Keratinocyte (primary cell): Measurements from ENCODE around the gene KAT6B. TPM values are rescaled to one million over a fixed set of nuclear protein-coding genes. Genes with fewer than 3 reads are reported as not detected.

ENCODE experiments used
- DNase-seq: peaks from one replicate; pipeline ENCODE4 v3.0.0-alpha.2; 2011; ENCODE audit warnings: low read depth, missing footprints, low spot score
- FAIRE-seq: peaks from 2 replicates; lab custom pipeline; 2011; peaks lifted over from hg19 to GRCh38; lab: Jason Lieb, UNC
- H2AFZ ChIP-seq: 2 replicates; pipeline ENCODE4 v1.6.0; 2012; ENCODE audit warnings: low read length, control low read depth, inconsistent platforms; ENCODE audit not compliant: control insufficient read depth
- H3K27ac ChIP-seq: 2 replicates; pipeline ENCODE4 v1.5.1; 2011; ENCODE audit warnings: low read length; ENCODE audit not compliant: control insufficient read depth, insufficient read depth
- H3K27me3 ChIP-seq: 3 replicates; pipeline ENCODE4 v1.6.0; 2011; ENCODE audit warnings: low read length; ENCODE audit not compliant: control insufficient read depth, insufficient read depth; ENCODE audit errors: extremely low read depth
- H3K36me3 ChIP-seq, 2 experiments: 2 replicates in 1 of 2; 3 replicates in 1 of 2; pipeline ENCODE4 v1.5.1; 2011; ENCODE audit warnings: low read length in 2 of 2, mild to moderate bottlenecking in 1 of 2; ENCODE audit not compliant: control insufficient read depth in 2 of 2, insufficient read depth in 2 of 2; ENCODE audit errors: extremely low read depth in 1 of 2
- H3K4me1 ChIP-seq: 3 replicates; pipeline ENCODE4 v1.5.1; 2011; ENCODE audit warnings: low read length; ENCODE audit not compliant: control insufficient read depth, insufficient read depth; ENCODE audit errors: extremely low read depth
- H3K4me2 ChIP-seq: 3 replicates; pipeline ENCODE4 v1.6.0; 2011; ENCODE audit warnings: low read depth, low read length; ENCODE audit not compliant: control insufficient read depth, insufficient read depth; ENCODE audit errors: extremely low read depth
- H3K4me3 ChIP-seq, 3 experiments: fragments of 200-600 bp in 1 of 3; sonication (generic) in 1 of 3; 2 replicates in 2 of 3; 3 replicates in 1 of 3; pipeline ENCODE4 v1.5.1; 2011 to 2016; ENCODE audit warnings: low read length in 3 of 3, mild to moderate bottlenecking in 3 of 3, control low read depth in 2 of 3, inconsistent platforms in 1 of 3, low read depth in 1 of 3, mixed read lengths in 1 of 3, mixed run types in 1 of 3, moderate library complexity in 1 of 3; ENCODE audit not compliant: control insufficient read depth in 2 of 3, insufficient read depth in 2 of 3; ENCODE audit errors: extremely low read depth in 1 of 3
- H3K79me2 ChIP-seq: 2 replicates; pipeline ENCODE4 v1.6.0; 2012; ENCODE audit warnings: low read length; ENCODE audit not compliant: control insufficient read depth, insufficient read depth
- H3K9ac ChIP-seq: 3 replicates; pipeline ENCODE4 v1.6.0; 2011; ENCODE audit warnings: low read length; ENCODE audit not compliant: control insufficient read depth, insufficient read depth; ENCODE audit errors: extremely low read depth
- H3K9me1 ChIP-seq: 3 replicates; pipeline ENCODE4 v1.6.0; 2011; ENCODE audit warnings: low read length; ENCODE audit not compliant: control insufficient read depth, insufficient read depth; ENCODE audit errors: extremely low read depth
- H3K9me3 ChIP-seq: 2 replicates; pipeline ENCODE4 v1.5.1; 2012; ENCODE audit warnings: low read depth, low read length; ENCODE audit not compliant: control insufficient read depth
- H4K20me1 ChIP-seq: 3 replicates; pipeline ENCODE4 v1.6.0; 2011; ENCODE audit warnings: low read length; ENCODE audit not compliant: control insufficient read depth, insufficient read depth; ENCODE audit errors: extremely low read depth
- CTCF ChIP-seq, 3 experiments: IDR thresholded peaks in 1 of 3; conservative IDR thresholded peaks in 1 of 3; optimal IDR thresholded peaks in 1 of 3; 2 replicates in 2 of 3; 3 replicates in 1 of 3; pipeline versions ENCODE3 to v1.5.1; 2011; ENCODE audit warnings: low read length in 3 of 3, mild to moderate bottlenecking in 3 of 3, moderate library complexity in 2 of 3, control low read depth in 1 of 3, inconsistent platforms in 1 of 3; ENCODE audit not compliant: insufficient read depth in 2 of 3; ENCODE audit errors: extremely low read depth in 1 of 3
- EZH2 ChIP-seq: IDR thresholded peaks from one replicate; pipeline ENCODE4 v1.6.1; 2012; ENCODE audit warnings: inconsistent platforms, mild to moderate bottlenecking, low read length, moderate library complexity
- dilution Hi-C: fragments of 300-500 bp; cut with MboI; formaldehyde crosslinking; loops from one replicate; pipeline ENCODE4 v1.7.0; 2020; ENCODE audit warnings: low sequenced_read_pairs; ENCODE audit not compliant: extremely low pct_ligation_motif_present
- polyA plus RNA-seq, 5 experiments: library from polyadenylated mRNA; depleted of rRNA in 3 of 5; stranded (reverse) in 3 of 5; stranded (forward) in 1 of 5; unstranded in 1 of 5; fragments of >200 nt; gene quantifications; 1 replicate in 1 of 5; 2 replicates in 3 of 5; 3 replicates in 1 of 5; pipeline versions ENCODE4 v1.2.1 to v1.2.3, GENCODE V29; 2011 to 2012; ENCODE audit warnings: missing spikeins in 2 of 5, low read depth in 1 of 5, low replicate concordance in 1 of 5

KAT6B gene
- polyA plus RNA-seq, 1 donor (not counting 4 experiments of a cell fraction or from before 2014, with no cell fraction given) = 2.9 TPM

- Histone ChIP-seq H3K79me2 (peaks cover 2% of the 10 kb centered on the region), H3K27ac (peak overlapping the region; percentile 4), H3K27me3 (no peaks in the 10 kb centered on the region), H3K9me3 (no peaks in the 10 kb centered on the region), H3K36me3 (no peaks in the 10 kb centered on the region), H3K4me2 (peak overlapping the region; percentile 49), H4K20me1 (no peaks in the 10 kb centered on the region), H3K9me1 (no peaks in the 10 kb centered on the region), H2AFZ (no peak overlapping the region), H3K9ac (no peak overlapping the region), H3K4me1 (peaks cover 32% of the 10 kb centered on the region), H3K4me3 (no peak overlapping the region)
- no peak for TF ChIP-seq EZH2
- TF ChIP-seq CTCF (optimal IDR thresholded peaks at IDR 0.05 in 1 of 3, IDR thresholded peaks at IDR 0.05 in 1 of 3, conservative IDR thresholded peaks at IDR 0.05 in 1 of 3; ENCODE audit: extremely low read depth in 1 of 3, insufficient read depth in 2 of 3, low read length in 3 of 3) = no peak
- FAIRE-seq (no peak), DNase-seq (no peak)
- dilution Hi-C loops = no loop called here
Observed at GRCh38 chr10:74928742-74929191, 102.4 kb downstream of the KAT6B start.

- no peaks in the 10 kb centered on the region for H3K27me3 ChIP-seq
- FAIRE-seq = no peak
- H3K79me2 ChIP-seq = peaks cover 2% of the 10 kb centered on the region
- H3K27ac ChIP-seq = peak overlapping the region; percentile 4
- no peak for DNase-seq
- H3K4me1 ChIP-seq = peaks cover 28% of the 10 kb centered on the region
- no peak overlapping the region for H2AFZ ChIP-seq
- H3K4me2 ChIP-seq = peak overlapping the region; percentile 49
- H3K36me3 ChIP-seq = no peaks in the 10 kb centered on the region
- no peak overlapping the region for H3K4me3 ChIP-seq
- no peaks in the 10 kb centered on the region for H3K9me3 ChIP-seq
- H4K20me1 ChIP-seq = no peaks in the 10 kb centered on the region
- dilution Hi-C loops = no loop called here
- H3K9ac ChIP-seq = no peak overlapping the region
- no peak for TF ChIP-seq CTCF (optimal IDR thresholded peaks at IDR 0.05 in 1 of 3, IDR thresholded peaks at IDR 0.05 in 1 of 3, conservative IDR thresholded peaks at IDR 0.05 in 1 of 3; ENCODE audit: extremely low read depth in 1 of 3, insufficient read depth in 2 of 3, low read length in 3 of 3)
- TF ChIP-seq EZH2 = no peak
- H3K9me1 ChIP-seq = no peaks in the 10 kb centered on the region
Observed at GRCh38 chr10:74929197-74929596, 102.8 kb downstream of the KAT6B start.
